ENCODE results near the gene ATP8B1.

The ATP8B1 gene

DNA sequence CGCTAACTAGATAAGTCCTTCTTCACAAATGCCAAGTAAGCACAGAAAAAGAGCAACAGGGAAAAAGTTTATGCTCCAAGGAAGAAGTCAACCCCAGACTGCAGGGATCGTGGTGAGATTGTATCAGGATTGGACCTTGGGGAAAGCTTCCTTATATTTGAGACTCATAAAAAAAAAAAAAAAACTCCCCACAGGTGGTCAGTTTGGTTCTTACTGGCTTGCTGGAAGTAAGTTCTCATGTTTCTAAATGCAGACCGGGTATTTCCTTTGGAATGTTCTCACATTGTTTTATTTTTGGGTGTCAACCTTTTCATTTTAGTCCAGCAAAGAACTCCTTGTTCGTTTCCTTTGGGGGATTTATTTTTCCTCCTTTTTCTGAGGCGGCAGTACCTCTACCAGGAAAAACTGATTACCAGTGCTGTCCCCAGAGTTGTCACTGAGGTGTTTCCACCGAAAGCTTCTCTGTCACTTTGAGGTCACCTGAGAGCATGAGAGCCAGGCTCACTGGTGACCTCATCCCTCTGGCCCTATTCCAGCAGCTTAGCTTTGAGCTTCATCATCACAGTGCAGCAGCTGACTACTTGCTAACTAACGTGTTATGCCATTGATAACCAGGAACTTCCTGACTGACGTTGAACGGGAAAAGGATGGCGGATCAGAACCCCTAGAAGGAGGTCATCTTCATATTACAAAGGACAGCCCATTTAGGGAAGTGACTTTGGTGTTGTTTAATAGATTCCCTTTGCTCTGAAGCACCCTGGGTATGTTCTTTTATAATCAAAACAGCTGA lies 16.8 kb upstream of the ATP8B1 start:
- Histone ChIP-seq H4K91ac (ENCODE audit: low read depth, low read length) (no peak overlapping the region), H2AFZ (ENCODE audit: insufficient read depth, low read length, poor library complexity) (no peak overlapping the region), H3K27me3 (ENCODE audit: insufficient read depth, low read length) (no peaks in the 10 kb centered on the region), H4K12ac (ENCODE audit: low read depth, low read length) (no peak overlapping the region), H3K79me2 (ENCODE audit: control insufficient read depth, insufficient read depth, low read length, poor library complexity) (no peaks in the 10 kb centered on the region), H4K8ac (ENCODE audit: low read depth, low read length) (no peak overlapping the region), H3K9me3 (ENCODE audit: insufficient read depth, low read depth, low read length) (no peaks in the 10 kb centered on the region), H3K79me1 (ENCODE audit: low read length) (no peaks in the 10 kb centered on the region), H3K14ac (ENCODE audit: low read length) (no peak overlapping the region), H2BK12ac (ENCODE audit: low read length) (no peak overlapping the region), H2BK120ac (ENCODE audit: insufficient read depth, low read length, poor library complexity) (no peak overlapping the region), H2AK5ac (ENCODE audit: low read length) (no peak overlapping the region), H2BK5ac (ENCODE audit: low read depth, low read length, poor library complexity) (no peak overlapping the region), H3K27ac (ENCODE audit: low read depth, low read length) (no peak overlapping the region), H3K4me1 (ENCODE audit: control insufficient read depth in 1 of 2, insufficient read depth in 2 of 2, low read length in 2 of 2) (no peaks in the 10 kb centered on the region), H3K9ac (ENCODE audit: low read length) (no peak overlapping the region), H3K4me3 (ENCODE audit: low read depth, low read length) (no peak overlapping the region), H3K23ac (ENCODE audit: low read length) (no peak overlapping the region), H3K18ac (ENCODE audit: low read length) (no peak overlapping the region), H3K36me3 (ENCODE audit: control insufficient read depth in 1 of 2, insufficient read depth in 2 of 2, low read length in 2 of 2) (no peaks in the 10 kb centered on the region), H3K4me2 (ENCODE audit: low read length) (no peak overlapping the region), H3K4ac (ENCODE audit: low read depth, low read length) (no peak overlapping the region)
- WGBS (ENCODE audit: extremely low coverage, insufficient coverage, insufficient read length): no CpG with 5 or more reads among the region's 10 CpGs
- DNase-seq: peak; percentile 17 to 23

DNA sequence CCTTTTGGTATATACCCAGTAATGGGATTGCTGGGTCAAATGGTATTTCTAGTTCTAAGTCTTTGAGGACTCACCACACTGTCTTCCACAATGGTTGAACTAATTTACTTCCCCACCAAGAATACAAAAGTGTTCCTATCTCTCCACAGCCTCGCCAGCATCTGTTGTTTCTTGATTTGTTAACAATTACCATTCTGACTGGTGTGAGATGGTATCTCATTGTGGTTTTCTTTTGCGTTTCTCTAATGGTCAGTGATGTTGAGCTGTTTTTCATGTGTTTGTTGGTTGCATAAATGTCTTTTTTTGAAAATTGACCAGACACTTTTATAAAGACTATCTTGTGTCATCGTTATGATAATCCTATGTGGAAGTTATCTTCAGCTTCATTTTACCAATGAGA lies 16.0 kb upstream of the ATP8B1 start:
- no peak overlapping the region for H2AFZ ChIP-seq (ENCODE audit: insufficient read depth, low read length, poor library complexity)
- H2BK12ac ChIP-seq (ENCODE audit: low read length): no peak overlapping the region
- H3K18ac ChIP-seq (ENCODE audit: low read length): no peak overlapping the region

DNA sequence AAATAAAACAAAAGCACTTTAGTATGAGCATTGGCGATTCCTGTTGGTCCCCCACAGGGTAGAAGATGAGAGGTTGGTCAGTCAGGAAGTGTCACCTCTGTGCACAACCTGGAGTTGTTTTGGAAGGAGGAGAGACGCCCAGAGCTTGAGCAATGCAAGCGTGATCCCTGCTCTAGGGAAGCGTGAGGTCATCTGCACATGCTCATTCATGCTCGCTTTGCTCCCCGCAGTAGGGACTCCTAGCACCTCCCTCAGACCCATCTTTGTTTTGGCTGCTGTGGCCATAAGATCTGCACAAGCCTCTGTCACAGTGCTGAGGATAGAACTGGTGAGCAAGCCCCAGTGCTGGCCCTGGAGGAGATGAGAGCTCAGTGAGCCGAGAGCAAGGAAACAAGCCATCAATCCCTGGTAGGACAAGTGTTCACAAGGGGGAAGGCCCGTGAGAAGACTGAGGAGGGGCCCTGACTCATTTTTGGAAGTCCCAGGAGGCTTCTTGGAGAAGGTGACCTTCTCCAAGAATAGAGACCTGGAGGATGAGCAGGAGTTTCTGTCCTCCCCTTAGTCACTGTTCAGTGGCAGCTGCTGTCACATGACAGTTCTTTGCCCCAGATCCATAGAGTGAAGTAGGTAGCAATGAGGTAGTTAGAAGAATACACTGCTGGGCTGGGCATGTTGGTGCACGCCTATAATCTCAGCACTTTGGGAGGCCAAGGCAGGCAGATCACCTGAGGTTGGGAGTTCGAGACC lies 13.3 kb upstream of the ATP8B1 start:
- Histone ChIP-seq H3K4ac (ENCODE audit: low read depth, low read length) (no peak overlapping the region), H3K4me1 (ENCODE audit: control insufficient read depth in 1 of 2, insufficient read depth in 2 of 2, low read length in 2 of 2) (no peaks in the 10 kb centered on the region), H3K9me3 (ENCODE audit: insufficient read depth, low read depth, low read length) (no peaks in the 10 kb centered on the region), H2BK12ac (ENCODE audit: low read length) (no peak overlapping the region), H3K9ac (ENCODE audit: low read length) (no peak overlapping the region), H3K4me2 (ENCODE audit: low read length) (no peak overlapping the region), H3K36me3 (ENCODE audit: control insufficient read depth in 1 of 2, insufficient read depth in 2 of 2, low read length in 2 of 2) (no peaks in the 10 kb centered on the region), H3K18ac (ENCODE audit: low read length) (no peak overlapping the region), H3K23ac (ENCODE audit: low read length) (no peak overlapping the region), H3K27me3 (ENCODE audit: insufficient read depth, low read length) (no peaks in the 10 kb centered on the region), H2AK5ac (ENCODE audit: low read length) (no peak overlapping the region), H2AFZ (ENCODE audit: insufficient read depth, low read length, poor library complexity) (no peak overlapping the region), H3K79me2 (ENCODE audit: control insufficient read depth, insufficient read depth, low read length, poor library complexity) (no peaks in the 10 kb centered on the region), H3K4me3 (ENCODE audit: low read depth, low read length) (no peak overlapping the region), H4K12ac (ENCODE audit: low read depth, low read length) (no peak overlapping the region), H3K14ac (ENCODE audit: low read length) (no peak overlapping the region), H3K27ac (ENCODE audit: low read depth, low read length) (no peak overlapping the region), H3K79me1 (ENCODE audit: low read length) (no peaks in the 10 kb centered on the region), H2BK5ac (ENCODE audit: low read depth, low read length, poor library complexity) (no peak overlapping the region), H4K8ac (ENCODE audit: low read depth, low read length) (no peak overlapping the region), H2BK120ac (ENCODE audit: insufficient read depth, low read length, poor library complexity) (no peak overlapping the region), H4K91ac (ENCODE audit: low read depth, low read length) (no peak overlapping the region)
- WGBS (ENCODE audit: extremely low coverage, insufficient coverage, insufficient read length): no CpG with 5 or more reads among the region's 10 CpGs
- DNase-seq: peak in 1 of 2 donors; percentile 28

More for the DNA sequence above, 16.0 kb upstream of the ATP8B1 start:
- no peak overlapping the region for H3K4ac ChIP-seq (ENCODE audit: low read depth, low read length)
- no peaks in the 10 kb centered on the region for H3K9me3 ChIP-seq (ENCODE audit: insufficient read depth, low read depth, low read length)
- no peak overlapping the region for H4K12ac ChIP-seq (ENCODE audit: low read depth, low read length)
- no peaks in the 10 kb centered on the region for H3K79me2 ChIP-seq (ENCODE audit: control insufficient read depth, insufficient read depth, low read length, poor library complexity)
- WGBS (ENCODE audit: extremely low coverage, insufficient coverage, insufficient read length): no CpG with 5 or more reads among the region's 3 CpGs
- H3K27ac ChIP-seq (ENCODE audit: low read depth, low read length): no peak overlapping the region
- no peak overlapping the region for H2BK120ac ChIP-seq (ENCODE audit: insufficient read depth, low read length, poor library complexity)
- no peaks in the 10 kb centered on the region for H3K27me3 ChIP-seq (ENCODE audit: insufficient read depth, low read length)
- H3K14ac ChIP-seq (ENCODE audit: low read length): no peak overlapping the region
- H4K91ac ChIP-seq (ENCODE audit: low read depth, low read length): no peak overlapping the region
- H3K36me3 ChIP-seq (ENCODE audit: control insufficient read depth in 1 of 2, insufficient read depth in 2 of 2, low read length in 2 of 2): no peaks in the 10 kb centered on the region
- no peaks in the 10 kb centered on the region for H3K4me1 ChIP-seq (ENCODE audit: control insufficient read depth in 1 of 2, insufficient read depth in 2 of 2, low read length in 2 of 2)
- no peak overlapping the region for H2BK5ac ChIP-seq (ENCODE audit: low read depth, low read length, poor library complexity)
- H3K4me2 ChIP-seq (ENCODE audit: low read length): no peak overlapping the region
- H3K23ac ChIP-seq (ENCODE audit: low read length): no peak overlapping the region
- H2AK5ac ChIP-seq (ENCODE audit: low read length): no peak overlapping the region
- H3K9ac ChIP-seq (ENCODE audit: low read length): no peak overlapping the region
- no peak overlapping the region for H4K8ac ChIP-seq (ENCODE audit: low read depth, low read length)
- no peaks in the 10 kb centered on the region for H3K79me1 ChIP-seq (ENCODE audit: low read length)
- no peak overlapping the region for H3K4me3 ChIP-seq (ENCODE audit: low read depth, low read length)
- DNase-seq: no peak

DNA sequence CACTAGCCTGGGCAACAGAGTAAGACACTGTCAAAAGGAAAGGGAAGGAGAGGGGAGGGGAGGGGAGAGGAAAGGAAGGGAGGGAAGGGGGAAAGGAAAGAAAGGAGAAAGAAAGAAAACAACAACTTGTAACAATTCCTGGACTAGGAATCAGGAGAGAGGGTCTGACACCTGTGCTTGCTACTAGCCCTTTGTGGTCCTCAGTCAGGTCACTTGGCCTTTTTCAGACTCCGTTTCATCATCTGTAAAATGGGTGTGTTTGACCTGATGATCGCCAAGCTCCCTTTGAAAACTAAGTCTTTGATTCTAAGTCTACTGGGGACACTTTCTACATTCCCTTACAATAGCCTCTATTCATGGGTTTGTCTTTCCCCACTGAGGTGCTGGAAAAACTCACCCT lies 11.4 kb upstream of the ATP8B1 start:
- H3K27me3 ChIP-seq (ENCODE audit: insufficient read depth, low read length): no peaks in the 10 kb centered on the region
- H3K79me1 ChIP-seq (ENCODE audit: low read length): no peaks in the 10 kb centered on the region
- H3K4me3 ChIP-seq (ENCODE audit: low read depth, low read length): no peak overlapping the region
- H2BK5ac ChIP-seq (ENCODE audit: low read depth, low read length, poor library complexity): no peak overlapping the region
- H2AFZ ChIP-seq (ENCODE audit: insufficient read depth, low read length, poor library complexity): no peak overlapping the region
- no peak overlapping the region for H3K18ac ChIP-seq (ENCODE audit: low read length)
- H3K36me3 ChIP-seq (ENCODE audit: control insufficient read depth in 1 of 2, insufficient read depth in 2 of 2, low read length in 2 of 2): no peaks in the 10 kb centered on the region
- DNase-seq: no peak
- no peak overlapping the region for H2BK120ac ChIP-seq (ENCODE audit: insufficient read depth, low read length, poor library complexity)
- H3K23ac ChIP-seq (ENCODE audit: low read length): no peak overlapping the region
- no peak overlapping the region for H4K91ac ChIP-seq (ENCODE audit: low read depth, low read length)
- no peak overlapping the region for H3K14ac ChIP-seq (ENCODE audit: low read length)
- no peak overlapping the region for H3K4me2 ChIP-seq (ENCODE audit: low read length)
- H3K27ac ChIP-seq (ENCODE audit: low read depth, low read length): no peak overlapping the region
- no peak overlapping the region for H3K4ac ChIP-seq (ENCODE audit: low read depth, low read length)
- no peaks in the 10 kb centered on the region for H3K9me3 ChIP-seq (ENCODE audit: insufficient read depth, low read depth, low read length)
- no peak overlapping the region for H2BK12ac ChIP-seq (ENCODE audit: low read length)
- no peak overlapping the region for H3K9ac ChIP-seq (ENCODE audit: low read length)
- no peak overlapping the region for H4K12ac ChIP-seq (ENCODE audit: low read depth, low read length)
- no peak overlapping the region for H2AK5ac ChIP-seq (ENCODE audit: low read length)
- no CpG with 5 or more reads among the region's 2 CpGs for WGBS (ENCODE audit: extremely low coverage, insufficient coverage, insufficient read length)
- no peaks in the 10 kb centered on the region for H3K4me1 ChIP-seq (ENCODE audit: control insufficient read depth in 1 of 2, insufficient read depth in 2 of 2, low read length in 2 of 2)
- H4K8ac ChIP-seq (ENCODE audit: low read depth, low read length): no peak overlapping the region
- H3K79me2 ChIP-seq (ENCODE audit: control insufficient read depth, insufficient read depth, low read length, poor library complexity): no peaks in the 10 kb centered on the region
